Measurements from ENCODE around the gene LRFN4. TPM values are rescaled to one million over a fixed set of nuclear protein-coding genes. Genes with fewer than 3 reads are reported as not detected.

LRFN4 gene
- total RNA-seq (2013; cell fraction: nucleolus; rRNA removed) = 22.2 and 26.1 TPM in 2 replicates
- total RNA-seq (2014; rRNA removed) (26.4 and 33.9 TPM in 2 replicates), total RNA-seq (2014; rRNA removed; fragmentation: Illumina TruSeq; extraction: Trizol) (3.0 and 4.3 TPM in 2 replicates), total RNA-seq (2021) (39.2 and 43.8 TPM in 2 replicates), polyA plus RNA-seq (2011; rRNA removed) (1.7 and 5.5 TPM in 2 replicates), polyA plus RNA-seq (2014; fragmentation: Illumina TruSeq; extraction: Trizol) (0.06 and 0.66 TPM in 2 replicates), polyA plus RNA-seq (2014; fragmentation: Nextera tagmentation; extraction: Ambion mirVana) (under 1 TPM; 0.03 to 0.82 TPM), polyA plus RNA-seq (2014; rRNA removed) (30.5 and 38.5 TPM in 2 replicates), polyA plus RNA-seq (2016; fragmentation: Nextera tagmentation; extraction: Ambion mirVana) (1 to 10 TPM; 2.4 to 7.1 TPM), polyA minus RNA-seq (2011; rRNA and poly(A)+ RNA removed) (2.6 and 8.9 TPM in 2 replicates), Bru-seq, nascent RNA (percentile 50 among the genes with signal in this experiment), BruChase-seq, experiment 1, labeled RNA remaining after a 6-hour chase (percentile 62 among the genes with signal in this experiment), BruChase-seq, experiment 2, labeled RNA remaining after a 2-hour chase (percentile 62 among the genes with signal in this experiment)
- 1.1 TPM for polyA plus RNA-seq (2011; ENCODE audit: low read depth)
- 10.3 and 23.4 TPM in 2 replicates for polyA plus RNA-seq (2011; cell fraction: cytosol; rRNA removed)
- polyA plus RNA-seq (2011; cell fraction: nucleus; rRNA removed) = 73.5 and 75.4 TPM in 2 replicates
- 6.2 and 6.6 TPM in 2 replicates for polyA plus RNA-seq (2012)
- 7.7 and 9.0 TPM in 2 replicates for polyA minus RNA-seq (2011; cell fraction: cytosol; rRNA and poly(A)+ RNA removed)
- 8.9 and 15.4 TPM in 2 replicates for polyA minus RNA-seq (2011; cell fraction: nucleus; rRNA and poly(A)+ RNA removed)
- long read RNA-seq, experiment 1, partial matches to known transcripts = 0 of 1 reads
- long read RNA-seq, experiment 1, other reads (novel, unspliced or antisense) = 0 of 1 reads
- long read RNA-seq, experiment 2 = 0 reads

DNA sequence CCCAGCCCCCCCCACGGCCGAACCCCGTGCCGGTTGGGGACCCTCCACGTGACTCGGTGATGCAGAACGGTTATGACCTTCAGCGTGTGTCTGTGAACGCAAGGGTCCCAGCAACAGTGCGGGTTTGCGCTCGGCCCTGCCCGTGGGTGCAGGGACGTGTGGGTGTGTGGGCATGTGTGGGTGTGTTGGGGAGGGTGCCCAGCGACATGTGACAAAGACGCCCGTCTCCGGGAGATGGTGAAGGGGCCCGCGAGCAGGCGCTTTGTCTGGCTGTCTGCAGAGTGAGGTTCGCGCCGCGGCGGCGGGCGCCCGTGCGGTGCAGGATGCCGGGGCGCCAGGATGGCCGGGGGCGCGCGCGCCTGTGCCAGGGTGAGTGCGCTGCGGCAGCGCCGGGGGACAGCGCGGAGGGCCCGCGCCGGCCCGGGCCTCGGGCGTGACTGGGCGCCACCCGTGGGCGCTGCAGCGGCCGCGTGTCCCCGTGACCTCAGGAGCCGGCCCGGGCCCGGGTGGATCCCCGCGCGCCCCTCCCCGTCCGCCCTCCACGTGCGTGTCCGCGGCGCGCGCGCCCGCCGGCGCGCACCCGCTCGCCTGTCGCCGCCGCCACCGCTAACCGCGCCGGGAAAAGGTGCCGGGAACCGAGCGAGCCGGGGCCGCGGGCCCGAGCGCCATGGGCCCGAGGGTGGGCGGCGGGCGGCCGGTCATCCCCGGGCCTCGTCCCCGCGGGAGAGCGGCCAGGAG lies at the start of gene LRFN4:
TSS of gene LRFN4 (plus strand) at position 569 of the 738 bp plus-strand sequence. CDS start 681 bp downstream, outside the sequence.
- ChIA-PET SMC1A (ENCODE audit: uncharacterized antibody, unreplicated experiment) (interaction anchor here (2.2 kb wide), 1 partner anchor 14 kb away, joined by 14 read pairs; the partner anchor contains the start of gene RCE1), CTCF (interaction anchor here (0.7 to 1.7 kb wide), 4 partner anchors 15 to 470 kb away, joined by 3 to 5 read pairs (median 3); partner anchors contain the start of gene MRPL11), RAD21 (ENCODE audit: unreplicated experiment) (interaction anchor here (1.0 to 1.3 kb wide), 3 partner anchors 11 to 22 kb away, joined by 3 to 10 read pairs (median 4); partner anchors contain the start of gene RCE1), POLR2A (interaction anchor here (0.7 to 2.7 kb wide), 5 partner anchors 11 to 178 kb away, joined by 3 to 49 read pairs (median 3); partner anchors contain the start of genes RBM4B and RCE1)
- peak within 1 kb of the TSS; percentile 91 for H2AFZ ChIP-seq (ENCODE audit: control insufficient read depth, low read depth, low read length)
- peak; percentile 59 for ATAC-seq
- H3K27ac ChIP-seq (ENCODE audit: control insufficient read depth, insufficient read depth) = peak within 1 kb of the TSS; percentile 96
- peak; percentile 47 for FAIRE-seq
- peak within 1 kb of the TSS; percentile 94 for H3K4me2 ChIP-seq (ENCODE audit: control insufficient read depth, insufficient read depth)
- peaks cover 8% of the 10 kb centered on the region for H3K79me2 ChIP-seq (ENCODE audit: control insufficient read depth, insufficient read depth, low read length)
- H3K4me1 ChIP-seq (ENCODE audit: control insufficient read depth, insufficient read depth, low read length) = peaks cover 6% of the 10 kb centered on the region
- in situ Hi-C loops (cut with MboI) (no loop called here), intact Hi-C loops (cut with micrococcal nuclease; ENCODE audit: unreplicated experiment) (no loop called here)
- WGBS (ENCODE audit: insufficient coverage, insufficient replicate concordance, low lambda C conversion rate, missing lambda C conversion rate) = 1% methylated on average over 32 of the region's 103 CpGs
- H4K20me1 ChIP-seq (ENCODE audit: control insufficient read depth, insufficient read depth) = no peaks in the 10 kb centered on the region
- H3K9ac ChIP-seq (ENCODE audit: control insufficient read depth, insufficient read depth, low read length) = peak within 1 kb of the TSS; percentile 97
- peak within 1 kb of the TSS; percentile 64 for H3K4me3 ChIP-seq
- no TSS peak for BruUV-seq (replicated peaks)
- H3K9me3 ChIP-seq (replicated peaks; ENCODE audit: control insufficient read depth, insufficient read depth, low read length) = no peaks in the 10 kb centered on the region
- H3K27me3 ChIP-seq (replicated peaks in 1 of 2; ENCODE audit: control insufficient read depth in 2 of 2, insufficient read depth in 2 of 2, low read length in 1 of 2) = no peaks in the 10 kb centered on the region
- no peaks in the 10 kb centered on the region for H3K36me3 ChIP-seq (ENCODE audit: control insufficient read depth in 2 of 2, insufficient read depth in 2 of 2, low read length in 1 of 2)
- no peak for DNase-seq (ENCODE audit: low read depth, low spot score)
- TF ChIP-seq BHLHE40 (IDR thresholded peaks at IDR 0.05; ENCODE audit: borderline replicate concordance in 1 of 2, low read depth in 2 of 2, low read length in 1 of 2) (peak; percentile 80 to 96; a peak in 3 of 4 replicates), ZNF217 (IDR thresholded peaks at IDR 0.05) (no peak; the same call in 1 of the 2 replicates), SUZ12 (IDR thresholded peaks at IDR 0.05; ENCODE audit: unreplicated experiment) (no peak), TCF7 (IDR thresholded peaks at IDR 0.05; ENCODE audit: borderline replicate concordance) (no peak), TCF12 (IDR thresholded peaks at IDR 0.05; ENCODE audit: low read depth, low read length) (0 out of 2 replicates have a peak, but pooled peaks have one; percentile 9), PML (IDR thresholded peaks at IDR 0.05; ENCODE audit: low read length) (no peak), ZBTB4 (CRISPR knock-in tag; IDR thresholded peaks at IDR 0.05) (no peak), GATAD2B (conservative IDR thresholded peaks at IDR 0.05; ENCODE audit: low read depth) (no peak; the same call in none of the 2 replicates), SP1 (IDR thresholded peaks at IDR 0.05; ENCODE audit: low read depth, low read length) (no peak), TARDBP (IDR thresholded peaks at IDR 0.05; ENCODE audit: borderline replicate concordance) (no peak)
- TF ChIP-seq, protein P1, sequence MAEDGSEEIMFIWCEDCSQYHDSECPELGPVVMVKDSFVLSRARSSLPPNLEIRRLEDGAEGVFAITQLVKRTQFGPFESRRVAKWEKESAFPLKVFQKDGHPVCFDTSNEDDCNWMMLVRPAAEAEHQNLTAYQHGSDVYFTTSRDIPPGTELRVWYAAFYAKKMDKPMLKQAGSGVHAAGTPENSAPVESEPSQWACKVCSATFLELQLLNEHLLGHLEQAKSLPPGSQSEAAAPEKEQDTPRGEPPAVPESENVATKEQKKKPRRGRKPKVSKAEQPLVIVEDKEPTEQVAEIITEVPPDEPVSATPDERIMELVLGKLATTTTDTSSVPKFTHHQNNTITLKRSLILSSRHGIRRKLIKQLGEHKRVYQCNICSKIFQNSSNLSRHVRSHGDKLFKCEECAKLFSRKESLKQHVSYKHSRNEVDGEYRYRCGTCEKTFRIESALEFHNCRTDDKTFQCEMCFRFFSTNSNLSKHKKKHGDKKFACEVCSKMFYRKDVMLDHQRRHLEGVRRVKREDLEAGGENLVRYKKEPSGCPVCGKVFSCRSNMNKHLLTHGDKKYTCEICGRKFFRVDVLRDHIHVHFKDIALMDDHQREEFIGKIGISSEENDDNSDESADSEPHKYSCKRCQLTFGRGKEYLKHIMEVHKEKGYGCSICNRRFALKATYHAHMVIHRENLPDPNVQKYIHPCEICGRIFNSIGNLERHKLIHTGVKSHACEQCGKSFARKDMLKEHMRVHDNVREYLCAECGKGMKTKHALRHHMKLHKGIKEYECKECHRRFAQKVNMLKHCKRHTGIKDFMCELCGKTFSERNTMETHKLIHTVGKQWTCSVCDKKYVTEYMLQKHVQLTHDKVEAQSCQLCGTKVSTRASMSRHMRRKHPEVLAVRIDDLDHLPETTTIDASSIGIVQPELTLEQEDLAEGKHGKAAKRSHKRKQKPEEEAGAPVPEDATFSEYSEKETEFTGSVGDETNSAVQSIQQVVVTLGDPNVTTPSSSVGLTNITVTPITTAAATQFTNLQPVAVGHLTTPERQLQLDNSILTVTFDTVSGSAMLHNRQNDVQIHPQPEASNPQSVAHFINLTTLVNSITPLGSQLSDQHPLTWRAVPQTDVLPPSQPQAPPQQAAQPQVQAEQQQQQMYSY (CRISPR knock-in tag; IDR thresholded peaks at IDR 0.05) = no peak
